Skin of body (tissue), 2 donors: ENCODE data around the gene KCNQ1. TPM values are rescaled to one million over a fixed set of nuclear protein-coding genes. Genes with fewer than 3 reads are reported as not detected.

Experiments
- DNase-seq: peaks from one replicate; lab custom pipeline; 2025; lab: John Stamatoyannopoulos, UW
- total RNA-seq: library from RNA; depleted of rRNA; stranded (reverse); fragments of >200 nt; gene quantifications from one replicate; pipeline ENCODE4 v1.2.3, GENCODE V29; 2014

The KCNQ1 gene
- total RNA-seq, 1 donor from 2014 or later, result 1.3 TPM

GRCh38 chr11:2741006-2741376, 296.2 kb downstream of the KCNQ1 start:
- DNase-seq, result no peak

- DNase-seq, result no peak
Observed at GRCh38 chr11:2741377-2742131, 296.7 kb downstream of the KCNQ1 start.

GRCh38 chr11:2742201-2742600, 297.4 kb downstream of the KCNQ1 start:
- DNase-seq, result no peak

GRCh38 chr11:2742611-2743426, 298.0 kb downstream of the KCNQ1 start:
- DNase-seq, result no peak

- no peak for DNase-seq
Observed at GRCh38 chr11:2743427-2744110, 298.8 kb downstream of the KCNQ1 start.

GRCh38 chr11:2744166-2744565, 299.4 kb downstream of the KCNQ1 start:
- DNase-seq, result no peak

- no peak for DNase-seq
Observed at GRCh38 chr11:2745511-2745910, 300.7 kb downstream of the KCNQ1 start.

GRCh38 chr11:2746401-2747247, 301.8 kb downstream of the KCNQ1 start:
- DNase-seq, result no peak

- no peak for DNase-seq
Observed at GRCh38 chr11:2747248-2748027, 302.6 kb downstream of the KCNQ1 start.

GRCh38 chr11:2748061-2748813, 303.4 kb downstream of the KCNQ1 start:
- no peak for DNase-seq

- no peak for DNase-seq
Observed at GRCh38 chr11:2748814-2749554, 304.2 kb downstream of the KCNQ1 start.

- DNase-seq, result no peak
Observed at GRCh38 chr11:2750101-2750681, 305.4 kb downstream of the KCNQ1 start.

GRCh38 chr11:2750682-2751522, 306.1 kb downstream of the KCNQ1 start:
- no peak for DNase-seq

- no peak for DNase-seq
Observed at GRCh38 chr11:2751523-2752203, 306.9 kb downstream of the KCNQ1 start.

- no peak for DNase-seq
Observed at GRCh38 chr11:2752204-2752770, 307.5 kb downstream of the KCNQ1 start.

GRCh38 chr11:2752923-2753322, 308.1 kb downstream of the KCNQ1 start:
- no peak for DNase-seq

GRCh38 chr11:2754008-2754407, 309.2 kb downstream of the KCNQ1 start:
- no peak for DNase-seq
